Measurements from ENCODE around the gene ZNF865. TPM values are rescaled to one million over a fixed set of nuclear protein-coding genes. Genes with fewer than 3 reads are reported as not detected.

Gene ZNF865
- total RNA-seq, 2 donors from 2014 or later = 15.4 to 20.7 TPM

GRCh38 chr19:55594996-55595545 lies 10.4 kb upstream of the ZNF865 start:
- peaks cover 0 to 2% of the 10 kb centered on the region in 2 donors for H3K27me3 Mint-ChIP-seq
- DNase-seq (ENCODE audit: low spot score) = no peak
- peaks cover 7% of the 10 kb centered on the region for H3K9me3 Mint-ChIP-seq
- peaks cover 9 to 14% of the 10 kb centered on the region in 2 donors for H3K4me1 Mint-ChIP-seq (ENCODE audit: low read depth in 2 of 2)
- H3K36me3 Mint-ChIP-seq = peaks cover 13% of the 10 kb centered on the region
- no peak for ATAC-seq
- H3K4me3 Mint-ChIP-seq = no peak overlapping the region
- H3K27ac Mint-ChIP-seq = no peak overlapping the region

DNA sequence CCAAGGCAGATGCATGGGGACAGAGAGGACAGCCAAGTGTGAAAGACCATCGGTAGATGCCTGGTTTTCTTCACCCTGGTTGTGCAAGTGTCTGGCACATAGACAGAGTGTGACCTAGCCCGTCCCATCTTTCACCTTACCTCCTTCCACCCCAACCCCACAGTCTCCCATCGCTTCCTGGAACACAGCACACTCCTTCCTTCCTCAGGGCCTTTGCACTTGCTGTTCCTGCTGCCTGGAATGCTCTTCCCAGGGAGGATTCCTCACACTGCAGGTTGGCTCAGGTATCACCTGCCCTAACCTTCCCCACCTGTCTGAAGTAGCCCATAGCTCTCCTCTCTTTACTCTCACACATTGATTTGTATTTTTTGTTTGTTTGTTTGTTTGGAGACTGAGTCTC lies 9.1 kb upstream of the ZNF865 start:
- no peak for ATAC-seq
- no peaks in the 10 kb centered on the region for H3K27me3 Mint-ChIP-seq
- H3K36me3 Mint-ChIP-seq = peaks cover 13% of the 10 kb centered on the region
- H3K9me3 Mint-ChIP-seq = peaks cover 7% of the 10 kb centered on the region
- peaks cover 15 to 18% of the 10 kb centered on the region in 2 donors for H3K4me1 Mint-ChIP-seq (ENCODE audit: low read depth in 2 of 2)
- DNase-seq (ENCODE audit: low spot score) = no peak
- H3K27ac Mint-ChIP-seq = no peak overlapping the region
- H3K4me3 Mint-ChIP-seq = no peak overlapping the region

DNA sequence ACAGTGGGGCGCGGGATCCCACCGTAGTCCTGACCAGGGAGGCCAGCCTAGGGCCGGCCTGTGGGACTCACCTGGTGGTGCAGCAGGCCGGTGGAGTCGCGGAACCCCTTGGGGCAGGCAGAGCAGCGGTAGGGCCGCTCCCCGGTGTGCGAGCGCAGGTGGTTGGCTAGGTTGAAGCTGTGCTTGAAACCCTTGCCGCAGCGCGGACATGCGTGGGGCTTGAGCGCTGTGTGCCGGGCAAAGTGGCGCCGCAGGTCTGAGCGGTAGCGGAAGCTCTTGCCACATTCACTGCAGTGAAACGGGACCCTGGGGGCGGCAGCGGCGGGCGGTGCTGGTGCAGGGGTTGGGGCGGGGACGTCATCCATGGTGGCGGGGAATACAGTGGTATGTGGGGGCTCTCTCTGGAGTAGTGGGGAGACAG lies 7.9 kb upstream of the ZNF865 start:
- no peak for ATAC-seq
- no peak overlapping the region for H3K27ac Mint-ChIP-seq
- H3K4me3 Mint-ChIP-seq = no peak overlapping the region

DNA sequence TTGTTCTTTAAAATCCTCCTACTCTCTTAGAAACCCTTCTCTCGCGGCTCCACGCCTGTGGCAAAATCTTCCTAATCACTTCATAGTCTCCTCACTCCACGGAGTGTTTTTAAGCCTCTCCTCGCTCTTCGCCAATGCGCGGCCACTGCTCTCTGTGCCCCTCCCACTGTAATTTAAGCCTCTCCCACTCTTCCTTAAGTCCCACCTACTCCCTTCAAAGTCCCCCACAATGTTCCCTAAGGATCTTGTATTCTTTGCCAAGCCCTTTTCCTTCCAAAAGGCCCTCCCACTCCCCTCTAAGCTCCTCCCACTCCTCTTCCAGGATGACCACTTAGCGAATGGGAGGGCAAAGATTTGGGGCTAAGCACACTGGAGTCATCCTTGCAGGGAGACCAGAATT lies 7.4 kb upstream of the ZNF865 start:
- H3K9me3 Mint-ChIP-seq = peaks cover 7% of the 10 kb centered on the region
- no peak for ATAC-seq
- no peak overlapping the region for H3K4me3 Mint-ChIP-seq
- H3K27ac Mint-ChIP-seq = peak overlapping the region; percentile 97 to 98
- H3K36me3 Mint-ChIP-seq = peaks cover 13% of the 10 kb centered on the region
- no peaks in the 10 kb centered on the region for H3K27me3 Mint-ChIP-seq
- DNase-seq (ENCODE audit: low spot score) = no peak
- H3K4me1 Mint-ChIP-seq (ENCODE audit: low read depth in 2 of 2) = peaks cover 16 to 24% of the 10 kb centered on the region in 2 donors

More for the DNA sequence above, 7.9 kb upstream of the ZNF865 start:
- peaks cover 7% of the 10 kb centered on the region for H3K9me3 Mint-ChIP-seq
- H3K36me3 Mint-ChIP-seq = peaks cover 13% of the 10 kb centered on the region
- DNase-seq (ENCODE audit: low spot score) = no peak
- H3K27me3 Mint-ChIP-seq = no peaks in the 10 kb centered on the region
- peaks cover 16 to 24% of the 10 kb centered on the region in 2 donors for H3K4me1 Mint-ChIP-seq (ENCODE audit: low read depth in 2 of 2)

GRCh38 chr19:55598719-55599467 lies 6.6 kb upstream of the ZNF865 start:
- Mint-ChIP-seq H3K4me3 (peak overlapping the region; percentile 98), H3K4me1 (ENCODE audit: low read depth in 2 of 2) (peaks cover 23 to 30% of the 10 kb centered on the region in 2 donors), H3K9me3 (peaks cover 7% of the 10 kb centered on the region), H3K27ac (peak overlapping the region; percentile 97 to 98), H3K36me3 (peaks cover 13% of the 10 kb centered on the region), H3K27me3 (no peaks in the 10 kb centered on the region)
- peak; percentile 96 for DNase-seq (ENCODE audit: low spot score)
- ATAC-seq = peak; percentile 87 to 91

DNA sequence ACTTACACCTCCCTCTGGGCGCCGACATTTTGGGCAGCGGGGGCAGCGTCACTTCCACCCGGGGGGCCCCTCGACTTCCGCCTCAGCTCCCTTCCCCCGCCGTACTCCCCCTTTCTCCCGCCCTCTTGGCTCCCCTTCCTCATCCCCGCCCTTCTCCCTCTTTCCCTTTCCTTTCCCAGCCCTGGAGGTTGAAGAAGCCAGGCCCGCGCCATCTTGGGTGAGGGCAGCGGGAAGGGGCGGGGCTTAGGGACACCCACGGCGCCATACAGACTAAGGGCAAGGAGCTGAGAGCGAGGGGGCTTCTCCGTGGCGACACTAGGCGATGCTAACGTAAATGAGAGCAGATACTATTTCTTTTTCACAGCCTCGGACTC lies 6.0 kb upstream of the ZNF865 start, which contains the start of gene FIZ1:
Gene FIZ1 (minus strand): TSS at position 50 of the 374 bp plus-strand sequence. CDS start 1,652 bp downstream, outside the sequence.
- Mint-ChIP-seq H3K4me3 (peak within 1 kb of the TSS; percentile 98), H3K27me3 (no peaks in the 10 kb centered on the region), H3K9me3 (peaks cover 7% of the 10 kb centered on the region)

DNA sequence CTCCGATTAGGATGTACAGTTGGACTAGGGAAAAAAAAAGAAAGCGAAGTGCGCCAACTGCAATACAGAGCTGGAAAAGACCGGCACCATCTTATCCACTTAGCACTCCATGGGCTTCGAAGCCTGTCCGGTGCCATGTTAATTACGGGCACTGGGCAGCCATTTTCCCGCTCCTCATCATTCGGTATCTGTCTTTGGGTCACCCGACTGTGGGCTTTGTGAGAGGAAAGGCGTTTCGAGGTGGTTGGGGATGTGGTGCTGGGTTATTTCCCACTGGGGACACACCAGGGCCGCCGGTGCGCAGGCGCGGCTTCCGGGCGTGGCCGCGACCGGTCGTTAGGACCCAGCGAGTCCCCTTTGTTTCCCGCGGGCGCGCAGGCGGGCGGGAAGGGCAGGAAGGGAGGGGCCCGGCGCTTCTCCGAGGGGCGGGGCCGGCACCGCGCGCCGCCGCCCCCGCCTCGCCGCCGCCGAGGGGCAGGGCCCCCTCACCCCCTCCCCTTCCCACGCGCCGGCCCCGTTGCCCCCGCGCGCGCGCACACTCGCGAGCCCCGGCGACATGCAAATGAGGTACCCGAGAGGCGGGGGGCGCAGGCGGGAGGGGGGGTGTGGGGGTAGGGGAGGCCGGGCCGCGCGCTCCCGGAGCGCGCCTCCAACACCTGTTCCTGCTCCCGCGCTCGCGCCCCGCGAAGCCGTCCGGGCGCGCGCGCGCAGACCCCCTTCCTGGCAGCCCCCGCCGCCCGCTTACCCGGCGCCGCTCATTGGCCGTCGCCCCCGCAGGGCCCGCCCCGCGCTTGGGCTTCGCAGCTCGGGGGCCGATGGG lies 5.4 kb upstream of the ZNF865 start, which contains the start of gene ZNF524:
Gene ZNF524 (plus strand): TSS at position 447 of the 820 bp plus-strand sequence. CDS start 1,825 bp downstream, outside the sequence.
- Mint-ChIP-seq H3K36me3 (peaks cover 9% of the 10 kb centered on the region), H3K4me1 (ENCODE audit: low read depth in 2 of 2) (peaks cover 31 to 36% of the 10 kb centered on the region in 2 donors), H3K27me3 (no peaks in the 10 kb centered on the region), H3K9me3 (peaks cover 4% of the 10 kb centered on the region), H3K27ac (peak within 1 kb of the TSS; percentile 97 to 98), H3K4me3 (peak within 1 kb of the TSS; percentile 98)
- DNase-seq (ENCODE audit: low spot score) (peak; percentile 93), ATAC-seq (peak; percentile 69 to 75)

More for the DNA sequence above, 6.0 kb upstream of the ZNF865 start, which contains the start of gene FIZ1:
- peak; percentile 82 to 87 for ATAC-seq
- H3K4me1 Mint-ChIP-seq (ENCODE audit: low read depth in 2 of 2) = peaks cover 26 to 32% of the 10 kb centered on the region in 2 donors
- peaks cover 13% of the 10 kb centered on the region for H3K36me3 Mint-ChIP-seq
- peak within 1 kb of the TSS; percentile 97 to 98 for H3K27ac Mint-ChIP-seq
- peak; percentile 96 for DNase-seq (ENCODE audit: low spot score)

GRCh38 chr19:55600662-55601028 lies 4.8 kb upstream of the ZNF865 start:
- no peak for DNase-seq (ENCODE audit: low spot score)
- ATAC-seq = no peak
- H3K27ac Mint-ChIP-seq = peak overlapping the region; percentile 82 to 90
- peaks cover 31 to 36% of the 10 kb centered on the region in 2 donors for H3K4me1 Mint-ChIP-seq (ENCODE audit: low read depth in 2 of 2)
- peaks cover 4% of the 10 kb centered on the region for H3K9me3 Mint-ChIP-seq
- peak overlapping the region; percentile 93 for H3K4me3 Mint-ChIP-seq
- peaks cover 3% of the 10 kb centered on the region for H3K36me3 Mint-ChIP-seq
- H3K27me3 Mint-ChIP-seq = no peaks in the 10 kb centered on the region

DNA sequence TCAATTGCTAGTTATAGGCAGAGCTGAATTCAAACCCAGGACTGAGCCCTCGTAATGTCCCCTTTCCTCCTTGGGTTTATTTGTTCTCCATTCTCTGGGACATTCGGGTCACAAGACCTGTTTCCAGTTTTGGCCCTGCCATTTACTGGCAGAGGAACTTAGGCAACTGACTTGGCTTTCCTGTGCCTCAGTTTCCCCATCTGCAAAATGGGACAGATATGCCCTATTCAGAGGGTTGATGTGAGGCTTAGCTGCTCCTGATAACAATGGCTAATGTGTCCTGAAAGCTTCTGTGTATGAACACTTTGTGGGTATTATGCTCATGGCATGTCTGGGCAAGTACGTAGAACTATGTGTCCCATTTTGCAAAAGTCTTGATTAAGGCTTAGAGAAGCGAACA lies 4.4 kb upstream of the ZNF865 start:
- DNase-seq (ENCODE audit: low spot score) (no peak), ATAC-seq (no peak)
- no peaks in the 10 kb centered on the region for H3K36me3 Mint-ChIP-seq
- H3K4me3 Mint-ChIP-seq = peak overlapping the region; percentile 93
- H3K27me3 Mint-ChIP-seq = no peaks in the 10 kb centered on the region
- peaks cover 4% of the 10 kb centered on the region for H3K9me3 Mint-ChIP-seq
- H3K27ac Mint-ChIP-seq = peak overlapping the region; percentile 82 to 90
- H3K4me1 Mint-ChIP-seq (ENCODE audit: low read depth in 2 of 2) = peaks cover 35 to 39% of the 10 kb centered on the region in 2 donors

DNA sequence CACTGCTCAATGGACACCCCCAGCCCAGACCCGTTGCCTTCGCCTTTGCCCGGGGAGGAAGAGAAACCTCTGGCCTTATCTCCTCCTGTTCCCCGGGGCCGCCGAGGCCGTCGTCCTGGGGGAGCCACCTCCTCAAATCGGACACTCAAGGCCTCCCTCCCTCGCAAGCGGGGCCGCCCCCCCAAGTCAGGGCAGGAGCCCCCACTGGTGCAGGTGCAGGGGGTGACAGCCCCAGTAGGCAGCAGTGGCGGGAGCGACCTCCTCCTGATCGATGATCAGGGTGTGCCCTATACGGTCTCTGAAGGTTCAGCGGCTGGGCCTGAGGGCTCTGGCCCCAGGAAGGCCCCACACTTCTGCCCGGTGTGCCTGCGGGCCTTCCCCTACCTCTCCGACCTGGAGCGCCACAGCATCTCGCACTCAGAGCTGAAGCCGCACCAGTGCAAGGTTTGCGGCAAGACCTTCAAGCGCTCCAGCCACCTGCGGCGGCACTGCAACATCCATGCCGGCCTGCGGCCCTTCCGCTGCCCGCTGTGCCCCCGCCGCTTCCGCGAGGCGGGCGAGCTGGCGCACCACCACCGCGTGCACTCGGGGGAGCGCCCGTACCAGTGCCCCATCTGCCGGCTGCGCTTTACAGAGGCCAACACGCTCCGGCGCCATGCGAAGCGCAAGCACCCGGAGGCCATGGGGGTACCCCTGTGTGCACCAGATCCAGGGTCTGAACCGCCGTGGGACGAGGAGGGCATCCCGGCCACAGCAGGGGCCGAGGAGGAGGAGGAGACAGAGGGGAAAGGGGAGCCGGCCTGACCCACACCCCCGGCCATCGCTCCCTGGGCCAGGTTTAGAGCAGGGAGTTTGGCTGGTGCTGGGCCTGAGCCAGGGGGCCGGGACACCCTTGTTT lies 3.1 kb upstream of the ZNF865 start:
- H3K27me3 Mint-ChIP-seq = no peaks in the 10 kb centered on the region
- H3K4me3 Mint-ChIP-seq = no peak overlapping the region
- H3K4me1 Mint-ChIP-seq (ENCODE audit: low read depth in 2 of 2) = peaks cover 47 to 48% of the 10 kb centered on the region in 2 donors
- no peak for ATAC-seq
- H3K27ac Mint-ChIP-seq = peak overlapping the region; percentile 82 to 90
- no peak for DNase-seq (ENCODE audit: low spot score)
- H3K36me3 Mint-ChIP-seq = no peaks in the 10 kb centered on the region
- H3K9me3 Mint-ChIP-seq = peaks cover 4% of the 10 kb centered on the region

DNA sequence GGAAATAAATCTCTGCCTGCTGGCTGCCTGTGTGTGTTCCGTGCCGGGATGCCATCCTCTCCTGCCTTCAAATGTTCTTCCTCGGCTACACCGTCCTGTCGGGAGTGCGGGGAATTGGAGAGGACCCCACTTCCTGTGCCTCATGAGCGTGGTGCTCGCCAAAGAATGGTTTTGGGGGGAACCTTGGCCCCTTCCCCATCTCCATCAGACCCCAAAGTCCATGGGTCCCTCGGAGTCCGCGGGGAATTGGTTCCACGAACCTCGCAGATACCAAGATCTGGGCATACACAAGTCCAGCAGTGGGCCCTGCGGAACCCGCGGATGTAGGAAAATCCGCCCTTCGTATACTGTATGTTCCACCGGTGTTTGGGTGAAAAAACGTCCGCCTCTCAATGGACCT lies 2.3 kb upstream of the ZNF865 start:
- no peaks in the 10 kb centered on the region for H3K27me3 Mint-ChIP-seq
- H3K27ac Mint-ChIP-seq = peak overlapping the region; percentile 88 to 95
- ATAC-seq (no peak), DNase-seq (ENCODE audit: low spot score) (no peak)
- H3K36me3 Mint-ChIP-seq = no peaks in the 10 kb centered on the region
- peak overlapping the region; percentile 62 for H3K4me3 Mint-ChIP-seq
- H3K9me3 Mint-ChIP-seq = peaks cover 4% of the 10 kb centered on the region
- peaks cover 53% of the 10 kb centered on the region in 2 donors for H3K4me1 Mint-ChIP-seq (ENCODE audit: low read depth in 2 of 2)

DNA sequence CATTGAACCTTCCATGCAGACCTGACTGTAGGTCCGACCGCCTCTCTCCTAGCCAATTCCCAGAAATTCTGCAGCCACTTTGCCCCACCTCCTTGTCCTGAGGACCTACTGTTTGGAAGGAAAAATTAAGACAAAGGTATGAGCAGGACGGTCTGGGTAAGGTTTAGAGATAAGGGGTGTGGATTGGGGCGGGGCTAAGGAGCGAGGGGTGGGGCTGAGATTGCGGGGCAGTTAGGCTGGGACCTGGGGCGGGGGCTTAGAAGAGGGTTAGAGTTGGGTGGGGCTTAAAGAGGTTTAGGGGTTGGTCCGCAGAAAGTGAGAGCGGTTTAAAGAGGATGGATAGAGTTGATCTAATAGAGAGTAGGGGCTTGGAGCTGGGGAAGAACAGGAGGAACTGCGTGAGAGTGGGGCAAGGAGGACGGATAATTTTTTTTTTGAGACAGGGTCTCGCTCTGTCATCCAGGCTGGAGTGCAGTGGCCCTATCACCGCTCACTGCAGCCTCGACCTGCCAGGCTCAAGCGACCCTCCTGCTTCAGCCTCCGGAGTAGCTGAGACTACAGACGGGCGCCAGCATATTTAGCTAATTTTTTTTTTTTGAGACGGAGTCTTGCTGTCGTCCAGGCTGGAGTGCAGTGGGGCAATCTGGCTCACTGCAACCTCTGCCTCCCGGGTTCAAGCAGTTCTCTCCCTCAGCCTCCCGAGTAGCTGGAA lies 1.7 kb upstream of the ZNF865 start:
- no peaks in the 10 kb centered on the region for H3K36me3 Mint-ChIP-seq
- H3K4me1 Mint-ChIP-seq (ENCODE audit: low read depth in 2 of 2) = peaks cover 52 to 54% of the 10 kb centered on the region in 2 donors
- no peak for DNase-seq (ENCODE audit: low spot score)
- no peak for ATAC-seq
- peak overlapping the region; percentile 62 for H3K4me3 Mint-ChIP-seq
- peaks cover 2% of the 10 kb centered on the region for H3K9me3 Mint-ChIP-seq
- no peaks in the 10 kb centered on the region for H3K27me3 Mint-ChIP-seq
- H3K27ac Mint-ChIP-seq = peak overlapping the region; percentile 88 to 95

Measured in natural killer cell treated with Interleukin-12 subunit alpha and Interleukin-12 subunit beta and Interleukin-15 and Interleukin-18, amount 100 ng/mL, for 72 hours (primary cell).